ENCODE data around the gene CIAPIN1. TPM values are rescaled to one million over a fixed set of nuclear protein-coding genes. Genes with fewer than 3 reads are reported as not detected.

Gene CIAPIN1
- total RNA-seq, 2 donors from 2014 or later, result 54.9 to 67.4 TPM

GRCh38 chr16:57426356-57426755, 20.8 kb downstream of the CIAPIN1 start:
- intact Hi-C loops (cut with DNase I), result no loop called here
- H3K9me3 ChIP-seq, result no peaks in the 10 kb centered on the region
- peaks cover 14% of the 10 kb centered on the region for H3K36me3 ChIP-seq
- no peaks in the 10 kb centered on the region for H3K27me3 ChIP-seq
- no peak for TF ChIP-seq CTCF (IDR thresholded peaks at IDR 0.05)
- no peak overlapping the region for H3K4me3 ChIP-seq
- H3K27ac ChIP-seq, result no peak overlapping the region
- no peaks in the 10 kb centered on the region for H3K4me1 ChIP-seq
- no peak overlapping the region for H3K9ac ChIP-seq (ENCODE audit: low read depth in 2 of 2, low read length in 2 of 2)
- no peak for DNase-seq

- Histone ChIP-seq H3K9me3 (no peaks in the 10 kb centered on the region), H3K4me1 (no peaks in the 10 kb centered on the region), H3K9ac (ENCODE audit: low read depth in 2 of 2, low read length in 2 of 2) (no peak overlapping the region), H3K27ac (no peak overlapping the region), H3K36me3 (no peaks in the 10 kb centered on the region), H3K4me3 (no peak overlapping the region), H3K27me3 (no peaks in the 10 kb centered on the region)
- DNase-seq, result no peak
- intact Hi-C loops (cut with DNase I), result no loop called here
- no peak for TF ChIP-seq CTCF (IDR thresholded peaks at IDR 0.05)
These were observed 22.6 kb downstream of the CIAPIN1 start for GRCh38 chr16:57424583-57424982.

- no peaks in the 10 kb centered on the region for H3K4me1 ChIP-seq
- H3K27me3 ChIP-seq, result no peaks in the 10 kb centered on the region
- no peaks in the 10 kb centered on the region for H3K9me3 ChIP-seq
- intact Hi-C loops (cut with DNase I), result loop anchor here (2.0 kb wide), 1 partner anchor 94 kb away; no protein-coding TSS in a partner anchor
- H3K36me3 ChIP-seq, result no peaks in the 10 kb centered on the region
- no peak for TF ChIP-seq CTCF (IDR thresholded peaks at IDR 0.05)
- DNase-seq, result no peak
- H3K27ac ChIP-seq, result no peak overlapping the region
- no peak overlapping the region for H3K9ac ChIP-seq (ENCODE audit: low read depth in 2 of 2, low read length in 2 of 2)
- H3K4me3 ChIP-seq, result no peak overlapping the region
These were observed 24.0 kb downstream of the CIAPIN1 start for GRCh38 chr16:57423152-57423551.

- no peak overlapping the region for H3K27ac ChIP-seq
- H3K9ac ChIP-seq (ENCODE audit: low read depth in 2 of 2, low read length in 2 of 2), result no peak overlapping the region
- peak; percentile 59 for DNase-seq
- peak; percentile 48 for TF ChIP-seq CTCF (IDR thresholded peaks at IDR 0.05)
- H3K36me3 ChIP-seq, result no peaks in the 10 kb centered on the region
- no peaks in the 10 kb centered on the region for H3K4me1 ChIP-seq
- H3K9me3 ChIP-seq, result no peaks in the 10 kb centered on the region
- intact Hi-C loops (cut with DNase I), result loop anchor here (2.0 kb wide), 1 partner anchor 95 kb away; no protein-coding TSS in a partner anchor
- no peaks in the 10 kb centered on the region for H3K27me3 ChIP-seq
- H3K4me3 ChIP-seq, result no peak overlapping the region
These were observed 24.9 kb downstream of the CIAPIN1 start for GRCh38 chr16:57422026-57422944.

- Histone ChIP-seq H3K9ac (ENCODE audit: low read depth in 2 of 2, low read length in 2 of 2) (peak overlapping the region in 1 of 2 donors; percentile 24), H3K9me3 (no peaks in the 10 kb centered on the region), H3K27me3 (no peaks in the 10 kb centered on the region), H3K4me1 (no peaks in the 10 kb centered on the region), H3K27ac (no peak overlapping the region), H3K36me3 (no peaks in the 10 kb centered on the region), H3K4me3 (no peak overlapping the region)
- DNase-seq, result no peak
- TF ChIP-seq CTCF (IDR thresholded peaks at IDR 0.05), result no peak
- intact Hi-C loops (cut with DNase I), result no loop called here
These were observed 27.7 kb downstream of the CIAPIN1 start for GRCh38 chr16:57419506-57419905.

Data from colonic mucosa (tissue), 4 donors.